PC-3 (cell line): Measurements from ENCODE around the gene ZDHHC7. TPM values are rescaled to one million over a fixed set of nuclear protein-coding genes. Genes with fewer than 3 reads are reported as not detected.

ENCODE experiments used
- ATAC-seq: fragments of 200-7000 bp; cut with Tn5 transposase; 2 replicates; pipeline ENCODE4 v1.9.1; 2020; ENCODE audit warnings: mild to moderate bottlenecking, moderate library complexity
- BruUV-seq: library from RNA; stranded (reverse); fragments of 400-500 nt; replicated peaks from 2 replicates; lab custom pipeline; 2021; lab: Mats Ljungman, UMichigan
- CTCF ChIA-PET: fragments of 300-600 bp; sonication (Branson Sonifier 250); formaldehyde crosslinking; loops from one replicate; lab custom pipeline; 2022; ENCODE audit warnings: antibody characterized with exemption; lab: Charles Lee
- POLR2A ChIA-PET: fragments of 300-600 bp; sonication (Branson Sonifier 250); formaldehyde crosslinking; loops from one replicate; lab custom pipeline; 2022; ENCODE audit warnings: antibody characterized with exemption; ENCODE audit not compliant: unreplicated experiment; lab: Charles Lee
- DNase-seq: peaks from one replicate; pipeline ENCODE4 v3.0.0-alpha.2; 2015
- H2AFZ ChIP-seq: fragments of 300-600 bp; sonication (generic); 2 replicates; pipeline ENCODE4 v1.6.0; 2016; ENCODE audit warnings: antibody characterized with exemption, low read length
- H3F3A ChIP-seq: fragments of 300-600 bp; sonication (generic); one replicate; pipeline ENCODE4 v1.6.0; 2017; ENCODE audit warnings: antibody characterized with exemption, low read length, control low read depth, mild to moderate bottlenecking; ENCODE audit not compliant: unreplicated experiment
- H3K27ac ChIP-seq: fragments of 300-600 bp; sonication (generic); 2 replicates; pipeline ENCODE4 v1.5.1; 2016; ENCODE audit warnings: mild to moderate bottlenecking, low read length
- H3K27me3 ChIP-seq: fragments of 300-600 bp; sonication (generic); 2 replicates; pipeline ENCODE4 v1.6.1; 2016; ENCODE audit warnings: low read length, mixed read lengths
- H3K36me3 ChIP-seq: fragments of 300-600 bp; sonication (generic); 2 replicates; pipeline ENCODE4 v1.6.1; 2016; ENCODE audit warnings: low read depth, mixed run types, low read length, mixed read lengths
- H3K4me1 ChIP-seq: fragments of 300-600 bp; sonication (generic); 2 replicates; pipeline ENCODE4 v1.5.1; 2016; ENCODE audit warnings: low read length; ENCODE audit not compliant: insufficient read depth
- H3K4me2 ChIP-seq: fragments of 300-600 bp; sonication (generic); 2 replicates; pipeline ENCODE4 v1.6.0; 2016; ENCODE audit warnings: low read length
- H3K4me3 ChIP-seq: fragments of 300-600 bp; sonication (generic); 2 replicates; pipeline ENCODE4 v1.5.1; 2016; ENCODE audit warnings: mild to moderate bottlenecking, low read length, mixed read lengths
- H3K79me2 ChIP-seq: fragments of 300-600 bp; sonication (generic); 2 replicates; pipeline ENCODE4 v1.6.1; 2017; ENCODE audit warnings: low read length, mixed read lengths
- H3K9ac ChIP-seq: fragments of 300-600 bp; sonication (generic); 2 replicates; pipeline ENCODE4 v1.6.0; 2016; ENCODE audit warnings: mild to moderate bottlenecking, low read length
- H3K9me2 ChIP-seq: fragments of 300-600 bp; sonication (generic); replicated peaks from 2 replicates; pipeline ENCODE4 v1.6.1; 2016; ENCODE audit warnings: mixed run types, low read length, mixed read lengths
- H3K9me3 ChIP-seq: fragments of 300-600 bp; sonication (generic); 2 replicates; pipeline ENCODE4 v1.6.1; 2016; ENCODE audit warnings: low read length, mixed read lengths
- H4K20me1 ChIP-seq: fragments of 300-600 bp; sonication (generic); 2 replicates; pipeline ENCODE4 v1.6.1; 2016; ENCODE audit warnings: low read length, mixed read lengths
- CTCF ChIP-seq: fragments of 300-600 bp; sonication (generic); conservative IDR thresholded peaks from 2 replicates; pipeline ENCODE4 v1.5.1; 2017; ENCODE audit warnings: antibody characterized with exemption, low read depth, mild to moderate bottlenecking, low read length
- EZH2 ChIP-seq: fragments of 300-600 bp; sonication (generic); IDR thresholded peaks from one replicate; pipeline ENCODE4 v1.6.1; 2017; ENCODE audit warnings: antibody characterized with exemption, mild to moderate bottlenecking, low read length; ENCODE audit not compliant: unreplicated experiment
- EZH2phosphoT487 ChIP-seq: fragments of 300-600 bp; sonication (generic); IDR thresholded peaks from 2 replicates; pipeline ENCODE4 v1.6.1; 2018; ENCODE audit warnings: mild to moderate bottlenecking, antibody characterized with exemption, low read length, borderline replicate concordance
- intact Hi-C: fragments of 100-400 bp; cut with micrococcal nuclease; formaldehyde crosslinking; loops from 2 replicates; pipeline ENCODE4 v1.9.0; 2023
- total RNA-seq: library from RNA; depleted of rRNA; stranded (reverse); fragments of >200 nt; gene quantifications from 2 replicates; pipeline ENCODE4 v1.2.3, GENCODE V29; 2014

The ZDHHC7 gene
- total RNA-seq, 1 experiment from 2014 or later: 42.1 TPM

- H3K27me3 ChIP-seq: no peaks in the 10 kb centered on the region
- H3K79me2 ChIP-seq: no peaks in the 10 kb centered on the region
- ChIA-PET POLR2A (no interaction called here), CTCF (no interaction called here)
- no peaks in the 10 kb centered on the region for H3F3A ChIP-seq
- H3K4me2 ChIP-seq: no peak overlapping the region
- H3K4me1 ChIP-seq: no peaks in the 10 kb centered on the region
- TF ChIP-seq EZH2 (no peak), CTCF (peak; percentile 58)
- H3K9me3 ChIP-seq: no peaks in the 10 kb centered on the region
- no peaks in the 10 kb centered on the region for H3K36me3 ChIP-seq
- H3K9me2 ChIP-seq: no peaks in the 10 kb centered on the region
- H4K20me1 ChIP-seq: no peaks in the 10 kb centered on the region
- no TSS peak for BruUV-seq
- no peak overlapping the region for H3K9ac ChIP-seq
- intact Hi-C loops: no loop called here
- H3K4me3 ChIP-seq: no peak overlapping the region
- no peak overlapping the region for H2AFZ ChIP-seq
- peak; percentile 15; the same call in 1 of the 2 replicates for ATAC-seq
- peak; percentile 42 for DNase-seq
- no peak overlapping the region for H3K27ac ChIP-seq
Observed at GRCh38 chr16:84950906-84951305, 60.4 kb downstream of the ZDHHC7 start.

GRCh38 chr16:84949772-84950436 is 61.4 kb downstream of the ZDHHC7 start:
- no peak for TF ChIP-seq EZH2phosphoT487
- no peak for TF ChIP-seq CTCF
- no peak for TF ChIP-seq EZH2
- POLR2A ChIA-PET: no interaction called here
- Histone ChIP-seq H3K4me3 (no peak overlapping the region), H3K9ac (no peak overlapping the region), H3K4me1 (no peaks in the 10 kb centered on the region), H3K9me3 (no peaks in the 10 kb centered on the region), H3K27ac (no peak overlapping the region), H3K27me3 (no peaks in the 10 kb centered on the region), H3F3A (no peaks in the 10 kb centered on the region), H2AFZ (no peak overlapping the region), H3K4me2 (no peak overlapping the region), H4K20me1 (no peaks in the 10 kb centered on the region), H3K79me2 (no peaks in the 10 kb centered on the region), H3K36me3 (no peaks in the 10 kb centered on the region), H3K9me2 (no peaks in the 10 kb centered on the region)
- intact Hi-C loops: no loop called here
- CTCF ChIA-PET: no interaction called here
- DNase-seq: no peak
- no peak for ATAC-seq
- BruUV-seq: no TSS peak

- Histone ChIP-seq H3K36me3 (no peaks in the 10 kb centered on the region), H3F3A (no peaks in the 10 kb centered on the region)
- CTCF ChIA-PET: no interaction called here
Observed at GRCh38 chr16:84948851-84949610, 62.3 kb downstream of the ZDHHC7 start.

More at GRCh38 chr16:84948851-84949610, 62.3 kb downstream of the ZDHHC7 start:
- Histone ChIP-seq H4K20me1 (no peaks in the 10 kb centered on the region), H2AFZ (no peak overlapping the region), H3K9me2 (no peaks in the 10 kb centered on the region), H3K27ac (no peak overlapping the region), H3K79me2 (no peaks in the 10 kb centered on the region), H3K9ac (no peak overlapping the region), H3K4me1 (no peaks in the 10 kb centered on the region), H3K9me3 (no peaks in the 10 kb centered on the region), H3K27me3 (no peaks in the 10 kb centered on the region), H3K4me2 (no peak overlapping the region), H3K4me3 (no peak overlapping the region)
- ATAC-seq (no peak), DNase-seq (no peak)
- TF ChIP-seq CTCF (no peak), EZH2 (no peak), EZH2phosphoT487 (no peak)
- no TSS peak for BruUV-seq
- POLR2A ChIA-PET: no interaction called here
- intact Hi-C loops: no loop called here
